ENCODE results near the gene BCORL1.

- TF ChIP-seq CTCF (conservative IDR thresholded peaks at IDR 0.05; ENCODE audit: low read depth, low read length) (no peak), EZH2 (IDR thresholded peaks at IDR 0.05; ENCODE audit: borderline replicate concordance, low read depth, low read length, poor library complexity, severe bottlenecking) (no peak)
Observed at GRCh38 chrX:130095249-130096030, 113.0 kb downstream of the BCORL1 start.
